ENCODE results near the gene THEM5. TPM values are rescaled to one million over a fixed set of nuclear protein-coding genes. Genes with fewer than 3 reads are reported as not detected.
A peak's percentile ranks its signal among the peaks of the same experiment; 100 is the strongest.
"Not testable (repeated sequence)": the region's sequence is repeated elsewhere in the genome, so short reads cannot be mapped to it uniquely, and the experiment has no call there.

THEM5 gene, protein sequence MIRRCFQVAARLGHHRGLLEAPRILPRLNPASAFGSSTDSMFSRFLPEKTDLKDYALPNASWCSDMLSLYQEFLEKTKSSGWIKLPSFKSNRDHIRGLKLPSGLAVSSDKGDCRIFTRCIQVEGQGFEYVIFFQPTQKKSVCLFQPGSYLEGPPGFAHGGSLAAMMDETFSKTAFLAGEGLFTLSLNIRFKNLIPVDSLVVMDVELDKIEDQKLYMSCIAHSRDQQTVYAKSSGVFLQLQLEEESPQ
- not detected for total RNA-seq (2013)
- polyA plus RNA-seq (not detected), polyA minus RNA-seq (not detected in 2 replicates), total RNA-seq (0 to 0.30 (median 0) reads per million in 11 experiments)

DNA sequence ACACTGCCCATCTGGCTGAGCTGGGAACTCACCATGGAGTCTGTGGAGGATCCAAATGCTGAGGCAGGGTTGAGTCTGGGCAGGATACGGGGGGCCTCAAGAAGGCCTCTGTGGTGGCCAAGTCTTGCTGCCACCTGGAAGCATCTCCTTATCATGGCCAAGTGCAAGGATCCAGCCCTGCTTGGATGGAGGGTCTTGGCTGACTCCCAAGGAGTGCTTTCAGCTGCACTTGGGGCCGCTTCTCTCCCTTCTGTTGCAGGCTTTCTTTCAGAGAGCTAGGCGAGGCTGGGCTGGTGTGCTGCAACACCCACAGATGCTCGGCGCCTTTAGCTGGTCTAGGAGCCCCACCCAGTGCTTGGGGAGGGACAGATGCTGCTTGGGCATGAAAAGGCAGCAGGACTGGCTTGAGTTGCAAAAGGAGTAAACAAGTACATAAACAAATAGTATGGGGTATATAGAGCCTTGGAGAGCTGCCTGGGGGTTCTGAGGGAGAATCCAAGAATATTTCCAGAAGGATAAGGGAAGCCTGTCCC, at the start of gene THEM5:
Gene THEM5 (minus strand): TSS at position 302 of the 533 bp plus-strand sequence. CDS start 147 bp downstream, at position 155.
- TF ChIP-seq, protein P1, sequence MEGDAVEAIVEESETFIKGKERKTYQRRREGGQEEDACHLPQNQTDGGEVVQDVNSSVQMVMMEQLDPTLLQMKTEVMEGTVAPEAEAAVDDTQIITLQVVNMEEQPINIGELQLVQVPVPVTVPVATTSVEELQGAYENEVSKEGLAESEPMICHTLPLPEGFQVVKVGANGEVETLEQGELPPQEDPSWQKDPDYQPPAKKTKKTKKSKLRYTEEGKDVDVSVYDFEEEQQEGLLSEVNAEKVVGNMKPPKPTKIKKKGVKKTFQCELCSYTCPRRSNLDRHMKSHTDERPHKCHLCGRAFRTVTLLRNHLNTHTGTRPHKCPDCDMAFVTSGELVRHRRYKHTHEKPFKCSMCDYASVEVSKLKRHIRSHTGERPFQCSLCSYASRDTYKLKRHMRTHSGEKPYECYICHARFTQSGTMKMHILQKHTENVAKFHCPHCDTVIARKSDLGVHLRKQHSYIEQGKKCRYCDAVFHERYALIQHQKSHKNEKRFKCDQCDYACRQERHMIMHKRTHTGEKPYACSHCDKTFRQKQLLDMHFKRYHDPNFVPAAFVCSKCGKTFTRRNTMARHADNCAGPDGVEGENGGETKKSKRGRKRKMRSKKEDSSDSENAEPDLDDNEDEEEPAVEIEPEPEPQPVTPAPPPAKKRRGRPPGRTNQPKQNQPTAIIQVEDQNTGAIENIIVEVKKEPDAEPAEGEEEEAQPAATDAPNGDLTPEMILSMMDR (IDR thresholded peaks at IDR 0.05) = no peak
- H2AFZ ChIP-seq (ENCODE audit: insufficient read depth, low read depth, low read length, poor library complexity, severe bottlenecking) = no peak within 1 kb of the TSS
- H3K79me2 ChIP-seq (ENCODE audit: insufficient read depth, low read length) = no peaks in the 10 kb centered on the region
- H3K4me2 ChIP-seq (replicated peaks; ENCODE audit: extremely low read depth, low read length, poor library complexity, severe bottlenecking) = no peak within 1 kb of the TSS
- peak within 1 kb of the TSS in 1 of 7 donors; percentile 66 for H3K27ac Mint-ChIP-seq
- peaks cover 13 to 23% (median 14%) of the 10 kb centered on the region in 3 donors for H3K27me3 Mint-ChIP-seq (ENCODE audit: low read depth in 3 of 3)
- no peak within 1 kb of the TSS for H3K27ac ChIP-seq (ENCODE audit: low read depth in 1 of 2, low read length in 2 of 2)
- peaks cover 0 to 8% (median 0%) of the 10 kb centered on the region in 7 donors for H3K9me3 Mint-ChIP-seq
- H3K36me3 ChIP-seq (replicated peaks in 1 of 2; ENCODE audit: control insufficient read depth in 1 of 2, insufficient read depth in 2 of 2, low read length in 2 of 2) = no peaks in the 10 kb centered on the region
- no peak within 1 kb of the TSS for H3K4me3 ChIP-seq (replicated peaks in 1 of 3; ENCODE audit: low read depth in 2 of 3, low read length in 3 of 3)
- no peak for DNase-seq
- no peaks in the 10 kb centered on the region for H4K20me1 ChIP-seq (ENCODE audit: insufficient read depth, low read length)
- intact Hi-C loops (cut with micrococcal nuclease) = no loop called here
- no peaks in the 10 kb centered on the region for H3K9me3 ChIP-seq (replicated peaks in 1 of 2; ENCODE audit: control insufficient read depth in 1 of 2, insufficient read depth in 1 of 2, low read length in 2 of 2)
- H3K4me3 Mint-ChIP-seq = no peak within 1 kb of the TSS
- H3K27me3 ChIP-seq (ENCODE audit: control insufficient read depth in 2 of 2, insufficient read depth in 2 of 2, low read length in 2 of 2) = peaks cover 3 to 19% of the 10 kb centered on the region in 2 donors
- no peaks in the 10 kb centered on the region for H3K36me3 Mint-ChIP-seq
- peaks cover 34% of the 10 kb centered on the region for H3K4me1 Mint-ChIP-seq
- no peak within 1 kb of the TSS for H3K9ac ChIP-seq (ENCODE audit: insufficient read depth, low read length, poor library complexity, severe bottlenecking)
- H3K4me1 ChIP-seq (ENCODE audit: control insufficient read depth in 1 of 2, insufficient read depth in 2 of 2, low read length in 2 of 2) = peaks cover 24 to 28% of the 10 kb centered on the region in 2 donors
- 67% methylated on average over 4 of the region's 5 CpGs for WGBS (ENCODE audit: insufficient coverage)

DNA sequence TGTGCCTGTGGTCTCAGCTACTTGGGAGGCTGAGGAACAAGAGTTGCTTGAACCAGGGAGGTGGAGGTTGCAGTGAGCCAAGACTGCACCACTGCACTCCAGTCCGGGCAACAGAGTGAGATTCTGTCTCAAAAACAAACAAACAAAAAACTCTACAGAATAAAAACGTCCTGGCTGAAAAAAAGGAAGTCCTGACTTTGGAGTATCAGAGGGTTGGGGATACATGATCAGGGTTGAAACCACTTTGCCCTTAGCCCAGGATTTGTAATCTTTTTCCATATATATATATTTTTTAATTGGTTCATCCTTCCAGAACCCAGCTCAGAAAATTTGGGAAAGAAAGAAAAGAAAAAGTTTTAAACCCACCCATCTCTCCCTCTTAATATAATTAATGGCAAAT, 49.3 kb upstream of the THEM5 start:
- H3K4me1 ChIP-seq (ENCODE audit: control insufficient read depth in 1 of 2, insufficient read depth in 2 of 2, low read length in 2 of 2) = peaks cover 5 to 12% of the 10 kb centered on the region in 2 donors
- Mint-ChIP-seq H3K9me3 (peaks cover 34 to 57% (median 52%) of the 10 kb centered on the region in 7 donors), H3K4me3 (no peak overlapping the region), H3K27ac (no peak overlapping the region), H3K27me3 (ENCODE audit: low read depth in 3 of 3) (peaks cover 0 to 5% (median 0%) of the 10 kb centered on the region in 3 donors), H3K36me3 (peaks cover 22 to 38% of the 10 kb centered on the region in 2 donors), H3K4me1 (peaks cover 19% of the 10 kb centered on the region)
- H3K9ac ChIP-seq (ENCODE audit: insufficient read depth, low read length, poor library complexity, severe bottlenecking) = no peak overlapping the region
- H3K27me3 ChIP-seq (ENCODE audit: control insufficient read depth in 2 of 2, insufficient read depth in 2 of 2, low read length in 2 of 2) = no peaks in the 10 kb centered on the region
- peaks cover 17 to 32% of the 10 kb centered on the region in 2 donors for H3K9me3 ChIP-seq (replicated peaks in 1 of 2; ENCODE audit: control insufficient read depth in 1 of 2, insufficient read depth in 1 of 2, low read length in 2 of 2)
- no peak overlapping the region for H2AFZ ChIP-seq (ENCODE audit: insufficient read depth, low read depth, low read length, poor library complexity, severe bottlenecking)
- no peak overlapping the region for H3K27ac ChIP-seq (ENCODE audit: low read depth in 1 of 2, low read length in 2 of 2)
- H3K4me2 ChIP-seq (replicated peaks; ENCODE audit: extremely low read depth, low read length, poor library complexity, severe bottlenecking) = no peak overlapping the region
- intact Hi-C loops (cut with micrococcal nuclease) = no loop called here
- TF ChIP-seq, protein P1 (IDR thresholded peaks at IDR 0.05) = no peak
- no peak overlapping the region for H3K4me3 ChIP-seq (replicated peaks in 1 of 3; ENCODE audit: low read depth in 2 of 3, low read length in 3 of 3)
- H3K36me3 ChIP-seq (replicated peaks in 1 of 2; ENCODE audit: control insufficient read depth in 1 of 2, insufficient read depth in 2 of 2, low read length in 2 of 2) = no peaks in the 10 kb centered on the region
- no peak for DNase-seq
- no CpG with 5 or more reads among the region's 2 CpGs for WGBS (ENCODE audit: insufficient coverage)
- H4K20me1 ChIP-seq (ENCODE audit: insufficient read depth, low read length) = no peaks in the 10 kb centered on the region
- peaks cover 6% of the 10 kb centered on the region for H3K79me2 ChIP-seq (ENCODE audit: insufficient read depth, low read length)

DNA sequence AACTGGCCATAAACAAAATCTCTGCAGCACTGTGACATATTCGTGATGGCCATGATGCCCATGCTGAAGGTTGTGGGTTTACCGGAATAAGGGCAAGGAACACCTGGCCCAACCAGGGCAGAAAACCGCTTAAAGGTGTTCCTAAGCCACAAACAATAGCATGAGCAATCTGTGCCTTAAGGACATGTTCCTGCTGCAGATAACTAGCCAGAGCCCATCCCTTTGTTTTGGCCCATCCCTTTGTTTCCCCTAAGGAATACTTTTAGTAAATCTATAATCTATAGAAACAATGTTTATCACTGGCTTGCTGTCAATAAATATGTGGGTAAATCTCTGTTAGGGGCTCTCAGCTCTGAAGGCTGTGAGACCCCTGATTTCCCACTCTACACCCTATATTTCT, 47.3 kb upstream of the THEM5 start:
- H3K36me3 ChIP-seq (replicated peaks in 1 of 2; ENCODE audit: control insufficient read depth in 1 of 2, insufficient read depth in 2 of 2, low read length in 2 of 2); H3K4me2 ChIP-seq (replicated peaks; ENCODE audit: extremely low read depth, low read length, poor library complexity, severe bottlenecking); H3K4me1 ChIP-seq (ENCODE audit: control insufficient read depth in 1 of 2, insufficient read depth in 2 of 2, low read length in 2 of 2); H3K9ac ChIP-seq (ENCODE audit: insufficient read depth, low read length, poor library complexity, severe bottlenecking); DNase-seq; H3K79me2 ChIP-seq (ENCODE audit: insufficient read depth, low read length); H3K27ac ChIP-seq (ENCODE audit: low read depth in 1 of 2, low read length in 2 of 2); H2AFZ ChIP-seq (ENCODE audit: insufficient read depth, low read depth, low read length, poor library complexity, severe bottlenecking); H3K27me3 Mint-ChIP-seq (ENCODE audit: low read depth in 3 of 3); intact Hi-C loops (cut with micrococcal nuclease); H3K27me3 ChIP-seq (ENCODE audit: control insufficient read depth in 2 of 2, insufficient read depth in 2 of 2, low read length in 2 of 2); H3K4me3 Mint-ChIP-seq; H3K27ac Mint-ChIP-seq; H3K4me3 ChIP-seq (replicated peaks in 1 of 3; ENCODE audit: low read depth in 2 of 3, low read length in 3 of 3); H4K20me1 ChIP-seq (ENCODE audit: insufficient read depth, low read length): not testable (repeated sequence)
- peaks cover 20% of the 10 kb centered on the region for H3K4me1 Mint-ChIP-seq
- WGBS (ENCODE audit: insufficient coverage) = 93% methylated on average over 3 of the region's 3 CpGs
- H3K36me3 Mint-ChIP-seq = peaks cover 16 to 26% of the 10 kb centered on the region in 2 donors
- peaks cover 21 to 39% (median 33%) of the 10 kb centered on the region in 7 donors for H3K9me3 Mint-ChIP-seq
- peaks cover 8 to 12% of the 10 kb centered on the region in 2 donors for H3K9me3 ChIP-seq (replicated peaks in 1 of 2; ENCODE audit: control insufficient read depth in 1 of 2, insufficient read depth in 1 of 2, low read length in 2 of 2)
